Nephron progenitor cell (in vitro differentiated cells): ENCODE data around the gene MED12L.

Experiments used
- DNase-seq: peaks from one replicate; pipeline ENCODE4 v3.0.0; 2021
- H3K27ac Mint-ChIP-seq: 2 replicates; pipeline ENCODE4 v1.8.0; 2021; ENCODE audit warnings: mild to moderate bottlenecking, moderate library complexity, mixed read lengths
- H3K27me3 Mint-ChIP-seq: 2 replicates; pipeline ENCODE4 v1.8.0; 2021; ENCODE audit warnings: mild to moderate bottlenecking, low read depth, mixed read lengths; ENCODE audit not compliant: poor library complexity
- H3K36me3 Mint-ChIP-seq: 2 replicates; pipeline ENCODE4 v1.8.0; 2021; ENCODE audit warnings: low read depth, mixed read lengths
- H3K4me1 Mint-ChIP-seq: 2 replicates; pipeline ENCODE4 v1.8.0; 2021; ENCODE audit warnings: mixed read lengths
- H3K4me3 Mint-ChIP-seq: 2 replicates; pipeline ENCODE4 v1.8.0; 2021; ENCODE audit warnings: mild to moderate bottlenecking, moderate library complexity, mixed read lengths
- H3K9me3 Mint-ChIP-seq: 2 replicates; pipeline ENCODE4 v1.8.0; 2021; ENCODE audit warnings: mild to moderate bottlenecking, moderate library complexity, mixed read lengths
- CTCF ChIP-seq: fragments of 200-600 bp; sonication (generic); IDR thresholded peaks from 2 replicates; pipeline ENCODE4 v1.5.0; 2021; ENCODE audit warnings: antibody characterized with exemption

Gene MED12L

GRCh38 chr3:151382671-151383070 lies 297.2 kb downstream of the MED12L start:
- Mint-ChIP-seq H3K4me1 (no peaks in the 10 kb centered on the region), H3K27me3 (no peaks in the 10 kb centered on the region), H3K27ac (no peak overlapping the region), H3K36me3 (peaks cover 28% of the 10 kb centered on the region), H3K4me3 (no peak overlapping the region), H3K9me3 (no peaks in the 10 kb centered on the region)
- no peak for TF ChIP-seq CTCF
- DNase-seq: no peak

- Mint-ChIP-seq H3K9me3 (no peaks in the 10 kb centered on the region), H3K27me3 (no peaks in the 10 kb centered on the region), H3K36me3 (peaks cover 33% of the 10 kb centered on the region), H3K4me1 (no peaks in the 10 kb centered on the region), H3K4me3 (no peak overlapping the region), H3K27ac (no peak overlapping the region)
- no peak for TF ChIP-seq CTCF
- no peak for DNase-seq
Observed at GRCh38 chr3:151383111-151383510, 297.6 kb downstream of the MED12L start.

- H3K9me3 Mint-ChIP-seq: no peaks in the 10 kb centered on the region
- peaks cover 35% of the 10 kb centered on the region for H3K36me3 Mint-ChIP-seq
- DNase-seq: no peak
- no peak overlapping the region for H3K27ac Mint-ChIP-seq
- H3K4me1 Mint-ChIP-seq: no peaks in the 10 kb centered on the region
- TF ChIP-seq CTCF: no peak
- no peaks in the 10 kb centered on the region for H3K27me3 Mint-ChIP-seq
- H3K4me3 Mint-ChIP-seq: no peak overlapping the region
Observed at GRCh38 chr3:151383956-151384355, 298.5 kb downstream of the MED12L start.

GRCh38 chr3:151384741-151385174 lies 299.3 kb downstream of the MED12L start, which contains the start of gene P2RY12:
P2RY12 (minus strand) TSS chr3:151384753; CDS start chr3:151338845, 45,908 bp downstream.
- H3K27ac Mint-ChIP-seq: no peak within 1 kb of the TSS
- H3K36me3 Mint-ChIP-seq: peaks cover 39% of the 10 kb centered on the region
- no peaks in the 10 kb centered on the region for H3K4me1 Mint-ChIP-seq
- H3K4me3 Mint-ChIP-seq: no peak within 1 kb of the TSS
- H3K9me3 Mint-ChIP-seq: no peaks in the 10 kb centered on the region
- no peak for DNase-seq
- no peak for TF ChIP-seq CTCF
- no peaks in the 10 kb centered on the region for H3K27me3 Mint-ChIP-seq

GRCh38 chr3:151386056-151386455 lies 300.6 kb downstream of the MED12L start:
- Mint-ChIP-seq H3K36me3 (peaks cover 41% of the 10 kb centered on the region), H3K9me3 (no peaks in the 10 kb centered on the region), H3K4me3 (no peak overlapping the region), H3K27me3 (no peaks in the 10 kb centered on the region), H3K4me1 (no peaks in the 10 kb centered on the region), H3K27ac (no peak overlapping the region)
- no peak for DNase-seq
- no peak for TF ChIP-seq CTCF

GRCh38 chr3:151387432-151387831 lies 302.0 kb downstream of the MED12L start:
- H3K4me3 Mint-ChIP-seq: no peak overlapping the region
- H3K27ac Mint-ChIP-seq: peak overlapping the region; percentile 75
- no peaks in the 10 kb centered on the region for H3K27me3 Mint-ChIP-seq
- no peaks in the 10 kb centered on the region for H3K9me3 Mint-ChIP-seq
- no peak for TF ChIP-seq CTCF
- peaks cover 48% of the 10 kb centered on the region for H3K36me3 Mint-ChIP-seq
- no peaks in the 10 kb centered on the region for H3K4me1 Mint-ChIP-seq
- no peak for DNase-seq
